Stimulated activated CD4-positive, alpha-beta T cell treated with anti-CD3 and anti-CD28 coated beads, Interleukin-2, amount 100 ng/mL, for 24 hours (primary cell): ENCODE results near the gene EPHX1.
"Not testable (repeated sequence)": the region's sequence is repeated elsewhere in the genome, so short reads cannot be mapped to it uniquely, and the experiment has no call there.

Experiments
- DNase-seq, 2 donors: peaks; one replicate each; pipeline ENCODE4 v3.0.0-alpha.2; 2020

The EPHX1 gene

DNA sequence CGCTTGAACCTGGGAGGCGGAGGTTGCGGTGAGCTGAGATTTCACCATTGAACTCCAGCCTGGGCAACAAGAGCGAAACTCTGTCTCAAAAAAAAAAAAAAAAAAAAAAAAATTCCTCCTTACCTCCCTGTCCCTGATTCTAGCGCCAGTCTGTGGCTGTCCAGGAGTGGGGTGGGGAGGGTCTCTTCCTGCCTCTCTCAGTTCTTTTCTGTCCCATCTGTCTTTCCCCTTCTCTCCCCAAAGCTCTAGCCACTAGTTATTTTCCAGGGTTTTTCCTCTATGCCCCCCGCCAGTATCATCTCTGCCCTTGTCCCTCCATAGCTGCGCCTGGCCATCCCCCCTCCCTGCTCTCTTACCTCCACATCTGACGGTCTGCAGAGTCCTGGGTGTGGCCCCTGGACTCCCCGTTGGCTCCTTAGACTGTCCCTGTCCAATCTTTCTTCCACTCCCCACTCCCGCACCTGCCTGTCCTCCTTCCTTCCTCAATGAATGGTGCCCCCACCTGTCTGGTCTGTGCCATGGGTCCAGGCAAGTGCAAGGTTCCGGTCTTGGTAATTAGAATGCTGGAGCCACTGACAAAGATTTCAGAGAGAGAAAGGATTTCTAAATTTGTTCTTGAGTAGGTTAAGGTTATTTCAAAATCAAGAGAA, 73.8 kb downstream of the EPHX1 start:
- no peak for DNase-seq

DNA sequence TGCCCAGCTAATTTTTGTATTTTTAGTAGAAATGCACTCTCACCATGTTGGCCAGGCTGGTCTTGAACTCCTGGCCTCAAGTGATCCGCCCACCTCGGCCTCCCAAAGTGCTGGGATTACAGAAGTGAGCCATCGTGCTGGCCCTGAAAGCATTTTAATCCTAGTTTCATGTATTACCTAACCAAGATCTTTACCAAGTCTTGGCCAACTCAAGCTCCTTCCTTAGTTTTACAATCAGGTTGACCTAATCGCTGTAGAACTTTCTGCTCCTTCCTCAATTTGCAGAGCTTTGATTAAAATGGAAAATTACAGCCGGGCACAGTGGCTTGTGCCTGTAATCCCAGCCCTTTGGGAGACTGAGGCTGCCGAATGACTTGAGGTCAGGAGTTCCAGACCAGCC, 75.4 kb downstream of the EPHX1 start:
- no peak for DNase-seq

DNA sequence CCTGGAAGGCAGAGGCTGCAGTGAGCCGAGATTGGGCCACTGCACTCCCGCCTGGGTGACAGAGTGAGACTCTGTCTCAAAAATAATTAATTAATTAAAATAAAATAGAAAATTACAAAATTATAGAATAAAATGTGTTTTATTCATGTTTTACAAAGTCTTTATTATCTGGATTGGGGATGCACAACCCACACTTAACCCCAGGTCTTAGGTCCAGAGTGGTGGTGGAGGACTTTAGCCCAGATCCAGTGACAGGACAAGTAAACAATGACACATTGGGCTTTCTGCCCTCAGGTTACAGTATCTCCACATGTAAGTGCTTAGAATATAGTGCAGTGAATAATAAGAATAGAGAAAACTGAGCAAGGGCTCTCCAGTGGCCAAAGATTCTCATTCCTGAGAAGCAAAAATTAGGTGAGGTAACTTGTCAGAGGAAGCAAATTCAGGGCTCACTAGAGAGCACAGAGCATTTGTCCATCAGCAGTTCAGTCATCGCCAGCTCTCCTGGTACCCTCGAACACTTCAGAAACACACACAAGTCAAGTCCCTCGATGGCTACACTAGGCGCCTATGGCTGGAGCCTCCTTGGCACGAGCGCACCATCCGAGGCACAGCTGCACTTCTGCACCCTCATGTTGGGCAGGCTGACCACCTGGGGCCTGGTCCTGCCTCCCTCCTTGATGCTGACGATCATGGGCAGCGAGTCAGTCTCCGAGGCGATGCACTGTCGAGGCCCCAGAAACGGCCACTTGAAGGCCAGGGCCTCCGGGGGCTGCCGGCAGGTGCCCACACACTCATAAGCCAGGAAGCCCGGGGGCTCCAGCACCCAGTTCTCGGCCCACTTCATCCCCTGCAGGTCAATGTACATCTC, 76.5 kb downstream of the EPHX1 start:
- DNase-seq: no peak

DNA sequence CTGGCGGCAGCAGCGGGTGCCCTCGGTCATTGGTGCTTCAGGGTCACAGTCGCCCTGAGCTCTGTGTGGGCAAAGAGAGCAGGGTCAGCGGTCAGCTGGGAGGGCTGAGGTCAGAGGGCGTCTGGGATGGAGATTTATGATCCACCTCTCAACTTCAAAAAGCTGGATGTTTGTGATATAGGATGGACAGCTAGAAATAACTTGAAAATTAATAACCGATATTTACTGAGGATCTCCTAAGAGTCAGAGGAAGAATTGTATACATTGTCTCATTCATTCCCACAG, 77.0 kb downstream of the EPHX1 start:
- no peak for DNase-seq

DNA sequence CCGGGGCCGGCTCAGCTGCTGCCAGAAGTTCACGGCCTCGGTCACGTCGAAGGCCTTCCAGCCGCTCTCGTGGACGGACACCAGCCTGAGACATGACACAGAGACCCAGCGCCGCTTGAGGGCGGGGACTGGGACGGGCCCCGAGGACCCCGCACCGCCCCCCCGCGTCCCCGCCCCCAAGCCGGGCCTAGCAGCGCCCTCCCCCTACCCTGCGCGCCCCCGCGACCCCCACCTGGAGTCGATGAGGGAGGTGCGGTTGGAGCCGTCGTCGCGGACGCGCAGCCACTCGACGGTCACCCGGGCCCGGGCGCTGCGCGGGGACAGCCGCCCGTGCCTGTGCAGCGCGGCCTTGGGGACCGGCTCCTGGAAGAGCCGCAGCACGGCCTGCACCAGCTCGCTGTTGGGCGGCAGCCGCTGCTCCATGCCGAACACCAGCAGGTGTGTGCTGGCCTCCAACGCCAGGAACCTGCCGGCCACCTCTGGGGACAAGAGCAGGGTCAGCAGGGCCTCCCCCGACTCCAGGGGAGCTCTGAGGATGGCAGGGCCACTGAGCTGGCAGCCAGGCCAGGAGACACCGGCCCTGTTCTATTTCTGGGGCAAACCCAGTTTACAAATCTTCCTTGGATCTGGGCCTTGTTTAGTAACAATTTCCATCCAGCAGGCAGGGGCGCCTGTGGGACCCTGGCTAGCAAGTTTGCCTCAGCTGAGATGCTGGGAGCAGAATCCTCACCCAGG, 77.8 kb downstream of the EPHX1 start:
- DNase-seq: not testable (repeated sequence)

DNA sequence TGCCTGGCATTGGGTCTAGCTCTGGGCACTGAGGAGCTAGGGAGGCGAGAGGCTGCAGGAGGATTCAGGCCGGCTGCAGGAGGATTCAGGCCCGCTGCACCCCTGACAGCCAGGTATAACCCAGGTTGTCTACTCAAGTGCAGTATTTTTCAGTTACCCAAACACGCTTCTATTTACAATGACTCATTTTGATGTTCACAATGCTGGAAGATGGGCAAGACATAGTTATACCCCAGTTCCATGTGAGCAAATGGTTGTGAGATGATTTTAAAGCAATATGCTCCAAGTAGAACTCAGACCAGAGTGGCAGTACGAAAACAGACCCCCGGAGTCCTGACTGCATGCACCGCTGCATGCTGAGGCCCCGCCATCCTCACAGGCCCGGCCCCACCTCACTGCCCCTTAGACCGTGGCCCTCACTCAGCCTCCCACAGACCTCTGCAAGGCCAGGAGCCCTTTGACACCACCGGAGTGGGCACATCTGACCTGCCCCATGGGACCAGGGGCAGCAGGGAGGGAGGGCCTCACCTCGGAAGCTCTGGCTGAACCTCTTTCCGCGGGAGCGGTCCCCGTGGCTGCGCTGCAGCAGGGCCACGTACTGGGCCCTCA, 78.5 kb downstream of the EPHX1 start:
- DNase-seq: no peak

DNA sequence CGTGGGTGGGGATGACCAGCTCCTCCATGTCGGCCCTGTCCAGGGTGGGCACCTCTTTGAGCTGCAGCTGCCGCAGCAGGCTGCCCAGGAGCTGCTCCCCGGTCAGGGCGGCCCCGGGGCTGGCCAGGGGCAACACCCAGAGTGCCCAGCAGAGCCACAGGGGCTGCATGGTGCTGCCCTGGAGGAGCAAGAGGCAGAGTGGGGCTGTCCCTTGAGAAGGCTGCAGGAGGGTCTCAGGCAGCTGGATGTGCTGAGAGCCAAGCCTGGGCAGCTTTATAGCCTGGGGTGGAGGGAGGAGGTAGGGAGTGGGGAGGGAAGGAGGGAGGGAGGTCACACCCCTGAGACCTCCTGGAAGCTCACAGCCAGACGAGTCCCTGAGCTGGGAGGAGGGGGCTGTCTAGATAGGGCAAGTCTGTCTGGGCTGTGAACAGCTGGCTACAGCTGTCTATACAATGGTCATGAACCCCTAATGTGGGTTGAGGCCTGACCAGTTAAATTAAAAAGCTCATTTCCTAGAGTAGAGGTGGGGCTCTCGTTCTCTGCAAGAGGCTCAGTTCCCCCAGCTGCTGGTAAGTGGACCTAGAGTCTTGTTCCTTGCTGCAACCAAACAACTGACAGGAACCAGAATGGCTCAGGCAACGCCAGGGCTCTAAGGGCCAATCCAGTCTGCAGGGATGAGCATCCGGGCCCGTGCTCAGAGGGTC, 79.1 kb downstream of the EPHX1 start, which contains the start of gene LEFTY1:
TSS of gene LEFTY1 (minus strand) at position 249 of the 704 bp plus-strand sequence. CDS start at position 169, 80 bp downstream.
- no peak for DNase-seq

DNA sequence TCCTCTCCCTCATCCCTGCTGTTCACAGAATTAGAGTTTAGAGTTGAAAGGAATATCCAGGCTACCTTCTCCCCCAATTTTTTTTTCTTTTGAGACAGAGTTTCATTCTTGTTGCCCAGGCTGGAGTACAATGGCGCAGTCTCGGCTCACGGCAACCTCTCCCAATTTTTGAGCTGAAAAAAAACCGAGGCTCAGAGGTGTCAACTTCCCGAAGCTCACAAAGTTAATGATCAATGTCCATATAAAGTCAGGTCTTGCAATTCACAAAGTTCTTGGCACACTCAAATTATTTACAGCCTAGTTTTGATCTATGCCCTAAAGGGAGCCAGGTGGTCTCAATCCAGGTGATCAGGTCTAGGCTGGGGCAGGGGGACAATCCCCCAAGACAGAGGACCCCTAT, 79.8 kb downstream of the EPHX1 start:
- no peak for DNase-seq

DNA sequence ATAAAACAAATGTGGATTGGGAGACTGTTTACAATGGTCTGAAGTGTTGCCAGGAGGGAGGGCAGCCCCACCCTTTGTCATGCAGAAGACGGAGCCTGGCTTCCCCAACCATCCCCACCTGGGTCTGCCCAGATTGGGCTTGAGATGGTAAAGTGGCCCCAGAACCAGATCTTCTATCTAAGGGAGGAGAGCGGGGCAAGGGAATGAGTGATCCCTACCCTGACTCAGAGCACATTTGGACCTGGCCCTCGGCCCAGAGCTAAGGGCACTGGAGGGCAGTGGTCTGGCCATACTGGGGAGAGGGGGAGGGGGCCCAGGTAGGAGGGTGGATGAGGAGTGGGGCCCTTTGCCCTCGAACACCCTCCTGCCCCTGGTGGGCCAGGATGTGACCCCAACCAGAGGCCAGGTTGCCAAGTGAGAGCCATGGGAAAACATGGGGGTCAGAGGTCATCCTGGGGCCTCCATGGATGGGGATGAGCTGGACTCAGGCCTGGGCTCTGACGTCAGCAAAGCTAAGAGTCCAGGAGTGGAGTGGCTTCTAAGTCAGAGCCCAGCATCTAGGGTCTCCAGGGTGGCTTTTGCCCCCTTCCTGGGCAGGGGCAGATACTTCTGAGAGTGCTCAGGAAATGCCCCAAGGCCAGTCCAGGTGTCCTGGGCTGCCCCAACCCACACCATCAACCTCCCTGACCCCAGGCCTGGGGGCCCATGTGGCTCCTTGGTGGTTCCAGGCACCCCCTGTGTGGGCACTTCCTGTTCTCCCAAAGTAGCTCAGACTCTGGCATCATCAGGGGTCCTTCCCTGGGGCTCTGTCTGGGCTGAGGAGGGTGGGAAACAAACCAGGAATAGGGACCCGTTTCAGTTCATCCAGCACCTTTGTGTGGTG, 80.7 kb downstream of the EPHX1 start:
- no peak for DNase-seq

DNA sequence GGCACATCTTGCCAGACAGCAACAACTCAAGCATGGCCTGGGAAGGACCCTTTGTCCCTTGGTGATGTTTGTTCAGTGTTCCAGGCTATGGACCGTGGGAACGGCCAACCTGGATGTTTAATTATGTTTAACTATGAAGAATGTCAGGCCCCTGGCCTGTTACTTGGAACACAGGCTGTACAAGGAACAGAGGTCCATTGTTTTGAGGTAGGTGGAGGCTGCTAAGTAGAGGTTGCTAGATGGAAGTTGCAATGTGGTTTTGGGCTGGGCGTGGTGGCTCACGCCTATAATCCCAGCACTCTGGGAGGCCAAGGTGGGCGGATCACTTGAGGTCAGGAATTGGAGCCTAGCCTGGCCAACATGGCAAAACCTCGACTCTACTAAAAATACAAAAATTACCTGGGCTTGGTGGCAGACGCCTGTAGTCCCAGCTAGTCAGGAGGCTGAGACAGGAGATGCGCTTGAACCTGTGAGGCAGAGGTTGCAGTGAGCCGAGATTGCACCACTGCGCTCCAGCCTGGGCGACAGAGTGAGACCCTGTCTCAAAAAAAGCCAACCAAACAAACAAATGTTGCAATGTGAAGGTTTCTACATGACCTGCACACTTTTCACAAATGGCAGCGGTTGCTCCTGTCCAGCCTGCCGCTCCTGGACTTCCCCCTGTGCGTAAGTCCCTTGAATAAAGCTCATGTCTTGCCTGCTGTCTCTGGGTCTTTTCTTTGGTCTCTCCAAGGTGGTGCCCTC, 81.5 kb downstream of the EPHX1 start:
- DNase-seq: no peak

DNA sequence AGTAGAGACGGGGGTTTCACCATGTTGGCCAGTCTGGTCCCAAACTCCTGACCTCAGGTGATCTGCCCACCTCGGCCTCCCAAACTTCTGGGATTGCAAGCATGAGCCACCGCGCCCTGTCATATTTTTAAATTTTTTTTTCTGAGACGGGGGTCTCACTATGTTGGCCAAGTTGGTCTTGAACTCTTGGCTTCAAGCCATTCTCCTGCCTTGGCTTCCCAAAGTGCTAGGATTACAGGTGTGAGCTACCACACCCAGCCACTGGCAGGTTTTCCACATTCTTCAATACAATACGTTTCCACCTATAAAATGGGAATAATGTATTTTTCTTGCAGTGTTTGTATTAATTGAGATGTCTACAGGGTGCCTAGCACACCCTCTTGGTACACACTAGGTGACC, 82.4 kb downstream of the EPHX1 start:
- no peak for DNase-seq
